Measurements from ENCODE around the gene APBB2.

DNA sequence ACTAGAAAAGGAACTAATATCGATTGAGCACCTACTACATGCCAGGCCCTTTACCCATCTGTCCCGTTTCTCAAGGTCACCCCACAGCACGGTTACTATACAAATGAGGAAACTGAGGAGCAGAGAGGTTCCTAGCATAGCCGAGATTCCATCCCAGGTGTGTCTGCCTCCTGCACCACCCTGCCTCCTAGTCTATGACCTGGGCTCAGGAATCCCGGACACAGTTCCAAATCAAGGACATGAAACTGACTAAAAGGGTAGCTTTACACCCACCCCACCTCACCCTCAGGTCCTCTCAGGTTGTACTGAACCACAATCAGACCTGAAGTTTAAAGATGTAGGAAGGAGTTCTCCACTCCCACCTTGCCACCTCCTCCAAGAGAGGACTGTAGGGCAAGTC, 55.6 kb downstream of the APBB2 start:
- TF ChIP-seq, protein P1, sequence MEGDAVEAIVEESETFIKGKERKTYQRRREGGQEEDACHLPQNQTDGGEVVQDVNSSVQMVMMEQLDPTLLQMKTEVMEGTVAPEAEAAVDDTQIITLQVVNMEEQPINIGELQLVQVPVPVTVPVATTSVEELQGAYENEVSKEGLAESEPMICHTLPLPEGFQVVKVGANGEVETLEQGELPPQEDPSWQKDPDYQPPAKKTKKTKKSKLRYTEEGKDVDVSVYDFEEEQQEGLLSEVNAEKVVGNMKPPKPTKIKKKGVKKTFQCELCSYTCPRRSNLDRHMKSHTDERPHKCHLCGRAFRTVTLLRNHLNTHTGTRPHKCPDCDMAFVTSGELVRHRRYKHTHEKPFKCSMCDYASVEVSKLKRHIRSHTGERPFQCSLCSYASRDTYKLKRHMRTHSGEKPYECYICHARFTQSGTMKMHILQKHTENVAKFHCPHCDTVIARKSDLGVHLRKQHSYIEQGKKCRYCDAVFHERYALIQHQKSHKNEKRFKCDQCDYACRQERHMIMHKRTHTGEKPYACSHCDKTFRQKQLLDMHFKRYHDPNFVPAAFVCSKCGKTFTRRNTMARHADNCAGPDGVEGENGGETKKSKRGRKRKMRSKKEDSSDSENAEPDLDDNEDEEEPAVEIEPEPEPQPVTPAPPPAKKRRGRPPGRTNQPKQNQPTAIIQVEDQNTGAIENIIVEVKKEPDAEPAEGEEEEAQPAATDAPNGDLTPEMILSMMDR (IDR thresholded peaks at IDR 0.05; ENCODE audit: control extremely low read depth in 1 of 3, insufficient read depth in 1 of 3, low read depth in 1 of 3, low read length in 3 of 3) = no peak
- TF ChIP-seq EZH2 (IDR thresholded peaks at IDR 0.05; ENCODE audit: low read depth, low read length, severe bottlenecking) (no peak), EP300 (IDR thresholded peaks at IDR 0.05; ENCODE audit: borderline replicate concordance in 1 of 2, low read depth in 2 of 2, low read length in 2 of 2) (no peak), RAD21 (IDR thresholded peaks at IDR 0.05 in 1 of 2, conservative IDR thresholded peaks at IDR 0.05 in 1 of 2; ENCODE audit: low read depth in 2 of 2, low read length in 2 of 2) (no peak), BCL11A (IDR thresholded peaks at IDR 0.05; ENCODE audit: low read depth in 2 of 2, low read length in 2 of 2) (no peak), POLR2A (IDR thresholded peaks at IDR 0.05; ENCODE audit: control extremely low read depth in 1 of 2, low read depth in 2 of 2, low read length in 2 of 2) (no peak), SAP30 (IDR thresholded peaks at IDR 0.05; ENCODE audit: insufficient read depth, insufficient replicate concordance, low read length) (no peak), SIN3A (conservative IDR thresholded peaks at IDR 0.05 in 1 of 2, IDR thresholded peaks at IDR 0.05 in 1 of 2; ENCODE audit: low read depth in 1 of 2, low read length in 2 of 2) (no peak), CEBPB (IDR thresholded peaks at IDR 0.05; ENCODE audit: low read depth, low read length) (no peak)
- TF ChIP-seq, protein P2, sequence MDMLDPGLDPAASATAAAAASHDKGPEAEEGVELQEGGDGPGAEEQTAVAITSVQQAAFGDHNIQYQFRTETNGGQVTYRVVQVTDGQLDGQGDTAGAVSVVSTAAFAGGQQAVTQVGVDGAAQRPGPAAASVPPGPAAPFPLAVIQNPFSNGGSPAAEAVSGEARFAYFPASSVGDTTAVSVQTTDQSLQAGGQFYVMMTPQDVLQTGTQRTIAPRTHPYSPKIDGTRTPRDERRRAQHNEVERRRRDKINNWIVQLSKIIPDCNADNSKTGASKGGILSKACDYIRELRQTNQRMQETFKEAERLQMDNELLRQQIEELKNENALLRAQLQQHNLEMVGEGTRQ (IDR thresholded peaks at IDR 0.05; ENCODE audit: low read length) = no peak

Data from H1 (cell line).